Measurements from ENCODE around the gene HELLS. TPM values are rescaled to one million over a fixed set of nuclear protein-coding genes. Genes with fewer than 3 reads are reported as not detected.
"Not testable (repeated sequence)": the region's sequence is repeated elsewhere in the genome, so short reads cannot be mapped to it uniquely, and the experiment has no call there.

The HELLS gene
- 100 to 1,000 TPM in 1 of 2 experiments, 10 to 100 TPM in 1; 99.7 to 121 TPM for total RNA-seq

DNA sequence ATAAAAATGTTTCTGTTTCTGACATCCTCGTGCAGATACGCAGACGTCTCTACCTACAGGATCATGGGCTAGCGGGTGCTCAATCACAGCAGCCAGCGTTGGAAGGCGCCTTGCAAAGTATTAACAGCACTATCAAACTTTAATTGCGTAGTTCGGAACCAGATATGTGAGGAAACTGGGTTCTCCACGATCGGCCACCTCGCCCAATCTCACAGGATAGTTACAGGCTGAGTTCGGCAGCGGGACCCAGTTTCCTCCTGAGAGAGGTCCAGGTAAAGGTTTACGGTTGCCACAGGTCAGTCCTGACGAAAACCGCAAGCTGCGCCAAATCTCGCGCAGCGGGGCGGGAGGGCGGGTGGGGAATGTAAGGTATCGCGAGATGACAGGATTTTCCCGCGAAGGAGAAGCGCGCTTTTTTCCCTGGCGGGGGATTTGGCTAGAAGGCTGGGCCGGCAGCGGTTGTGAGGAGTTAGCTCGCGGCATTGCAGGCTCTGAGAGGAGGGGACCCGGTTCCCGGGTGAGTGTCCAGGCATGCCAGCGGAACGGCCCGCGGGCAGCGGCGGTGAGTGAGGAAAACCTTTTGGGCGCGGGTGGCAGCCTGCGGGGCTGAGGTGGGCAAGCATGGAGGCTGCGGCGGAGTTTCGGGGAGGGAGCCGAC lies at the start of gene HELLS:
TSS of gene HELLS (plus strand) at position 398 of the 658 bp plus-strand sequence. CDS start at position 532, 134 bp downstream.
- H3K9me3 Mint-ChIP-seq, result no peaks in the 10 kb centered on the region
- peak; percentile 84 for DNase-seq
- H3K27ac Mint-ChIP-seq, result peak within 1 kb of the TSS; percentile 97
- peaks cover 35% of the 10 kb centered on the region for H3K4me1 Mint-ChIP-seq
- H3K4me3 Mint-ChIP-seq, result peak within 1 kb of the TSS; percentile 96
- H3K36me3 Mint-ChIP-seq (ENCODE audit: low read depth), result peaks cover 17% of the 10 kb centered on the region
- peaks cover 2% of the 10 kb centered on the region for H3K27me3 Mint-ChIP-seq
- POLR2A ChIA-PET, result no interaction called here
- CTCF ChIA-PET, result interaction anchor here (1.1 kb wide), 1 partner anchor 19 kb away, joined by 3 read pairs; no protein-coding TSS in a partner anchor

DNA sequence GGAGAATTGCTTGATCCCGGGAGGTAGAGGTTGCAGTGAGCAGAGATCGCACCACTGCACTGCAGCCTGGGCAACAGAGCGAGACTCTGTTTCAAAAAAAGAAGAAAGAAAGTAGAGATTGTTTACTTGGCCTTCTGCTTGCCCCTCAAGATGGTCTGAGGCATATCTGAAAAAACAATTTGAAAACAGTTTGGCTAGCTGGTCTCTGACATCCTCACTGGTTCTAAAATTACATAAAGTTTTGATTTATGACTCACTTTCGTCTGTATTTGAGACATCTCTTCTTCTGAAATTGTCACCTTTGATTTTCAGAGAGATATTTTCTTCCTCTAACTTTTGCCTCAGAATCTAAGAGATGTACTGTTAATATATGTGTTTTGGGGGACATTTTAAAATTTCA lies 49.6 kb upstream of the HELLS start:
- ChIA-PET CTCF (interaction anchor here (0.9 kb wide), 1 partner anchor 14 kb away, joined by 4 read pairs; no protein-coding TSS in a partner anchor), POLR2A (no interaction called here)
- Mint-ChIP-seq H3K9me3 (no peaks in the 10 kb centered on the region), H3K27me3 (no peaks in the 10 kb centered on the region), H3K4me1 (no peaks in the 10 kb centered on the region), H3K4me3 (no peak overlapping the region), H3K27ac (no peak overlapping the region), H3K36me3 (ENCODE audit: low read depth) (no peaks in the 10 kb centered on the region)
- DNase-seq, result no peak

DNA sequence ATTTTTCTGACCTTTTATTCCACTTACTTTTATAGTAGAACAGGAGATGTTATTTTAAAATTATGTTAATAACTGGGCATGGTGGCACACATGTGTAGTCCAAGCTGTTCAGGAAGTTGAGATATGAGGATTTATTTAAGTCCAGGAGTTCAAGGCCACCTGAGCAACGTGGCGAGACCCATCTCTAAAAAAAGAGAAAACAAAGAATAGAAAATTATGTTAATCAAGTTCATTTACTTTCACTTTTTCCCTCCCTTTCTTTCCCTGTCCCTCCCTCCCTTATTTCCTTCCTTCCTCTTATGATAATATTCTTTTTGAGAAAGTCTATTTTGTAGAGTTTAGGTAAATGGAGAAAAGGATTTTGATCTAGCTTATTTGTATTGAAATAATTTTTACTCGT lies 48.9 kb upstream of the HELLS start:
- no peak for DNase-seq
- CTCF ChIA-PET, result no interaction called here
- no peaks in the 10 kb centered on the region for H3K9me3 Mint-ChIP-seq
- no peak overlapping the region for H3K27ac Mint-ChIP-seq
- no peaks in the 10 kb centered on the region for H3K27me3 Mint-ChIP-seq
- H3K4me3 Mint-ChIP-seq, result no peak overlapping the region
- H3K36me3 Mint-ChIP-seq (ENCODE audit: low read depth), result no peaks in the 10 kb centered on the region
- POLR2A ChIA-PET, result no interaction called here
- no peaks in the 10 kb centered on the region for H3K4me1 Mint-ChIP-seq

DNA sequence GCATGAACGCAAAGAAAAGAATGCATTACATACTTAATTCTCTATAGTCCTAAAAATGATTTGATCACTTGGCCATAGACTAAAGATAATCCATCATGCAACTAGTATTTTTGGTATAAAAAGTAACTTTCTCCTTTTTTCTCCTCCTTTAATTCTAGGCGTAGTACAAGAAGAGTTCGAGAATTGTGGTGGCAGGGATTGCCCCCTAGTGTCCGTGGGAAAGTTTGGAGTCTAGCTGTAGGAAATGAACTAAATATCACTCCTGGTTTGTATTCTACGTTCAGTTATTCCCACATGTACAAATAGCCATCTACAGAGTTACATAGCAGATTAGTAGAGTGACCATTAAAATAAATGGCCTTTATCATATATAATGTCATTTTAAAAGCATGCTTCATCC lies 45.5 kb upstream of the HELLS start:
- POLR2A ChIA-PET, result no interaction called here
- Mint-ChIP-seq H3K4me1 (no peaks in the 10 kb centered on the region), H3K36me3 (ENCODE audit: low read depth) (no peaks in the 10 kb centered on the region), H3K9me3 (no peaks in the 10 kb centered on the region), H3K27ac (no peak overlapping the region), H3K27me3 (no peaks in the 10 kb centered on the region), H3K4me3 (no peak overlapping the region)
- DNase-seq, result no peak
- CTCF ChIA-PET, result no interaction called here

DNA sequence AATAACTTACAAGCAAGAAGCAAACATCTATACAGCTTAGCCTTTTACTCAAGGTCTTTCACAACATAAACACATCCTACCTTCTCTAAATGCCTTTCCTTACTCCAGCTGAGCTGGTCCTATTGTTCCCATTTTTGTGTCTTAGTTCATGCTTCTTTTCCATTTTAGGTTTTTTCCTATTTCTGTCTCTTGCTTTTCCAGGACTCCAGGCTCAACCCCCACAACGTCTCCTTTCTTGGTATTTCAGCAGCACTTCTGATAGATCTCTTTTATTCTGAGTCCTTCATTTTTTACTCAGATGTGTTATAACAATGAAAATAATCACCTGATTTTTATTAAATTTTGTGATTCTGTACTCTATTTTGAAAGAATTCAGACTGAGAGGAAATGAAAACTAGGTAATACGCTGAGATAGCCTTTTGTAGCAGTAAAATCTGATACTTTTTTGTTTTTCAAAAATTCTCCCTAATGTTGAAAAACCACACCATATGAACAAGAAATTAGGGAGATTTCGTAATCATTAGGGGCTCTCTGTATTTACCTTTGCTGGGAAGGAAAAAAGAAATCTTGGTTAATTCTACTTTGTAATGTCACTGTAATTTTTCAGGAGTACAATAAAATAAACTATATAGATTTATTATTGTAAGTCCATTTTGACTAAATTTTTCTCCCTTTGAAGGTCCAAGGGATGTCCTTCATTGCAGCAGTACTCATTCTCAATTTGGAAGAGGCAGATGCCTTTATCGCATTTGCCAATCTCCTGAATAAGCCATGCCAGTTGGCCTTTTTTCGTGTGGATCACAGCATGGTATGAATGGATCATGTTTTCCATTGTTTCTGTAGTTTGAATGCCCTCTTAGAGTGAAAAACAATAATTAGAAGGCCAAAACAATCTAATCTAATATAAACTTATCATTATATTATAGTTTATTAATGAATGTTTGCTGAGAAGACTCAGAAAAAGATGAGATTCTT lies 24.0 kb upstream of the HELLS start:
- Mint-ChIP-seq H3K4me1 (no peaks in the 10 kb centered on the region), H3K36me3 (ENCODE audit: low read depth) (no peaks in the 10 kb centered on the region), H3K9me3 (no peaks in the 10 kb centered on the region), H3K27me3 (peaks cover 4% of the 10 kb centered on the region), H3K4me3 (no peak overlapping the region), H3K27ac (no peak overlapping the region)
- DNase-seq, result no peak
- ChIA-PET CTCF (interaction anchor here (0.6 kb wide), 1 partner anchor 20 kb away, joined by 3 read pairs; no protein-coding TSS in a partner anchor), POLR2A (no interaction called here)

DNA sequence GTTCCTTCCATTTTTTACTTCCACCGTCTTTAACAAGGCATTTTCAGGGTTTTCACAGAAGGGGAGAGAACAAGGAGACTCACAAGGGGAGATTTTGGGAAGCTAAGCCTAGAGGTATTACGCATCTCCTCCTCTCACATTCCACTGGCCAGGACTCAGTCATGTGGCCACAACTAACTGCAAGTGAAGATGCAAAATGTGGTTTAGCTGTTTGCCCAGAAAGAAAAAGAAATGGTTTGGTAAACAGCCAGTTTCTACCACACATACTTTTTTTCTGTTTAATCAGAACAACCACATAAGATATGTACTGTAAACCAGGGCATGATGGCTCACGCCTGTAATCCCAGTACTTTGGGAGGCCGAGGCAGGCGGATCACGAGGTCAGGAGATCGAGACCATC lies 21.4 kb upstream of the HELLS start:
- H3K4me3 Mint-ChIP-seq, result no peak overlapping the region
- no peak overlapping the region for H3K27ac Mint-ChIP-seq
- ChIA-PET POLR2A (no interaction called here), CTCF (no interaction called here)
- no peaks in the 10 kb centered on the region for H3K9me3 Mint-ChIP-seq
- peaks cover 12% of the 10 kb centered on the region for H3K27me3 Mint-ChIP-seq
- no peak for DNase-seq
- H3K36me3 Mint-ChIP-seq (ENCODE audit: low read depth), result no peaks in the 10 kb centered on the region
- no peaks in the 10 kb centered on the region for H3K4me1 Mint-ChIP-seq

DNA sequence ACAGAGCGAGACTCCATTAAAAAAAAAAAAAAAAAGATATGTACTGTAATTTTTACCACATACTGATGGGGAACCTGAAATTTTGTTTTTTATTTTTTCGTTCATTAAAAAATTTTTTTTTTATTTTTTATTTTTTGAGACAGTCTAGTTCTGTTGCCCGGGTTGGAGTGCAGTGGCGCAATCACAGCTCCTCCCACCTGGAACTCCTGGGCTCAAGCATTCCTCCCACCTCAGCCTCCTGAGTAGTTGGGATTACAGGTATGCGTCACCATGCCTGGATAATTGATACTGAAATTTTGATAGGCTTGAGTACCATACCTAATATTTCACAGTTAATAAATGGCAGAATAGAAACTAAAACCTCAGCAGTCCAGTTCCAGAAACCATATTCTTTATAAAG lies 20.9 kb upstream of the HELLS start:
- Mint-ChIP-seq H3K4me1 (no peaks in the 10 kb centered on the region), H3K36me3 (ENCODE audit: low read depth) (no peaks in the 10 kb centered on the region), H3K27ac (no peak overlapping the region), H3K9me3 (no peaks in the 10 kb centered on the region), H3K27me3 (peaks cover 14% of the 10 kb centered on the region), H3K4me3 (no peak overlapping the region)
- CTCF ChIA-PET, result no interaction called here
- no peak for DNase-seq
- POLR2A ChIA-PET, result no interaction called here

DNA sequence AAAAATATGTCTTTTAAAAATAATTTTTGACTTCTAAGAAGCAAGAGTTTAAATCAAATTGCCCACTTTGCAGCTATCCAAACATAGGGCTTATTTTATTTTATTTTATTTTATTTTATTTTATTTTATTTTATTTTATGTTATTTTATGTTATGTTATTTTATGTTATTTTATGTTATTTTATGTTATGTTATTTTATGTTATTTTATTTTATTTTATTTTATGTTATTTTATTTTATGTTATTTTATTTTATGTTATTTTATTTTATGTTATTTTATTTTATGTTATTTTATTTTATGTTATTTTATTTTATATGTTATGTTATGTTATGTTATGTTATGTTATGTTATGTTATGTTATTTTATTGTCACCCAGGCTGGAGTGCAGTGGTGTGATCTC lies 14.0 kb upstream of the HELLS start:
- H3K27me3 Mint-ChIP-seq, result peaks cover 31% of the 10 kb centered on the region
- H3K36me3 Mint-ChIP-seq (ENCODE audit: low read depth); H3K4me1 Mint-ChIP-seq; POLR2A ChIA-PET; CTCF ChIA-PET; H3K27ac Mint-ChIP-seq; H3K4me3 Mint-ChIP-seq; H3K9me3 Mint-ChIP-seq; DNase-seq: not testable (repeated sequence)

DNA sequence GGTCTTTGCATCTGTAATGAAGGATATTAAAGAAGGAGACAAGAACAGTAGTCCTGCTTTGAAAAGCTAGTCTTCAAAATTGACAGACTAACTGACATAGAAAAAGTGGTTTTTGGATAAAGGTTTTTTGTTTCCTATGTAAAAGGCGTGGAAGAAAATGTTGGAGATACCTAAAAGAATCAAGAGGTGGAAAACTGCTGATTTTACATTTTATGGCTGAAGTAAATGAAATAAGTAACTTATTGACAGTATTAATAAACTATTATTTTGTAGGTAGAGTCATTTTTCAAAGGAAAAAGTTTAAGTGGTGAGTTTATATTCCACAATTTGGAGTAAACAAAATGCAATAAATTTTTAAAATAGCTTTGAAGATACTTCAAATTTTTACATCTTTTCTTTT lies 12.6 kb upstream of the HELLS start:
- POLR2A ChIA-PET, result no interaction called here
- Mint-ChIP-seq H3K9me3 (no peaks in the 10 kb centered on the region), H3K4me1 (no peaks in the 10 kb centered on the region)

DNA sequence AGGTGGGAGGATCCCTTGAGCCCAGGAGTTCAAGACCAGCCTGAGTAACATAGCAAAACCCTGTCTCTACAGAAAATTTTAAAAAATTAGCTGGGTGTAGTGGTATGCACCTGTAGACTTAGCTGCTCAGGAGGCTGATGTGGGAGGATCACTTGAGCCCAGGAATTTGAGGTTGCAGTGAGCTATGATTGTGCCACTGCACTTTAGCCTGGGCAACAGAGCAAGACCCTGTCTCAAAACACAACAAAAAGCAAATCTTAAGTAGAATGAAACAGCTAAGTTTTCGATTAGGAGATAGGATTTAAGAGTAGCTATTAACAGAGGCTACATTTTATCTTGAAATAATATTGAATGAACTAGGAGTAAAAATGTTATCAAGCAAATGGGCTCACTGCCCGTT lies 3.3 kb upstream of the HELLS start:
- DNase-seq; POLR2A ChIA-PET; H3K4me3 Mint-ChIP-seq; H3K9me3 Mint-ChIP-seq; H3K36me3 Mint-ChIP-seq (ENCODE audit: low read depth); CTCF ChIA-PET; H3K27ac Mint-ChIP-seq: not testable (repeated sequence)
- peaks cover 21% of the 10 kb centered on the region for H3K4me1 Mint-ChIP-seq
- peaks cover 16% of the 10 kb centered on the region for H3K27me3 Mint-ChIP-seq

More for the DNA sequence above, 12.6 kb upstream of the HELLS start:
- no peak overlapping the region for H3K27ac Mint-ChIP-seq
- no peak overlapping the region for H3K4me3 Mint-ChIP-seq
- DNase-seq, result no peak
- H3K27me3 Mint-ChIP-seq, result peaks cover 25% of the 10 kb centered on the region
- CTCF ChIA-PET, result no interaction called here
- no peaks in the 10 kb centered on the region for H3K36me3 Mint-ChIP-seq (ENCODE audit: low read depth)

DNA sequence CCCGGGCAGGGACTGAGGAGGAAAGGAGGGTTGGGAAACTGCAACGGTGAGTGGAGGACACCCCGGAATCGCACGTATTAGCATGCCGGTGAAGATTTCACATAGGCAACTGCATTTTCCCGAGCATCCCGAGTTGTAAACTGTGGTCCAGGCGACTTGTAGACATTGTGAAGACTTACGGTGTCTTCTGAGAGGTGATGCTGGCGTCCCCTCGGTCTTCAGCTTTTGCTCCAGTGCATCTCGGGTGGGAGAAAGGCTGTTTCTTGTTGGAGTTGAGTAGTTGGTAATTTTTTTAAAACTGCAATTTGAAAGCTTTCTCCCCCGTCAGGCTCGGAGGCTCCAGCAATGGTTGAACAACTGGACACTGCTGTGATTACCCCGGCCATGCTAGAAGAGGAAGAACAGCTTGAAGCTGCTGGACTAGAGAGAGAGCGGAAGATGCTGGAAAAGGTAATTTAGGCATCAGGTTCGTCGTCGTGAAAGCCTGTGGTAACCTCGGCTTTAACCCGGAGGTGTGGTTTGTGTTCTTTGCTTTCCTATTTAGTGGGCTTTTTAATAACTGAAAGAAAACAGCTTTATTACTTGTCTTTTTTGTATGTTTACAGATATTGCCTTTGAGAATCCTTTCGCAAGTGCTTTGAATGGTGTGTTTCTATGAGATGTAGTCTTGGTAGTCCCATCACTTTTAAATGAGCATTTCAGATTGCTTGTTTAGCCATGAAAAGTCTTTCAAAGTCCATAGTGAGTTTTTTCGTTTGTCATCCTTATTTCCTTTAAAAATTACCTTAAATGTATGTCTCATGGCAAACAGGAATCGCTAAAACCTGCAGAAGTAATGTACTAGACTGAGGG lies 687 bp downstream of the HELLS start:
- H3K4me1 Mint-ChIP-seq, result peaks cover 37% of the 10 kb centered on the region
- ChIA-PET CTCF (interaction anchor here (0.6 to 1.1 kb wide), 2 partner anchors 18 to 191 kb away, joined by 3 read pairs; no protein-coding TSS in a partner anchor), POLR2A (no interaction called here)
- H3K27me3 Mint-ChIP-seq, result peaks cover 2% of the 10 kb centered on the region
- H3K27ac Mint-ChIP-seq, result peak overlapping the region; percentile 97
- H3K36me3 Mint-ChIP-seq (ENCODE audit: low read depth), result peaks cover 19% of the 10 kb centered on the region
- H3K9me3 Mint-ChIP-seq, result no peaks in the 10 kb centered on the region
- DNase-seq, result peak; percentile 12
- H3K4me3 Mint-ChIP-seq, result peak overlapping the region; percentile 96

DNA sequence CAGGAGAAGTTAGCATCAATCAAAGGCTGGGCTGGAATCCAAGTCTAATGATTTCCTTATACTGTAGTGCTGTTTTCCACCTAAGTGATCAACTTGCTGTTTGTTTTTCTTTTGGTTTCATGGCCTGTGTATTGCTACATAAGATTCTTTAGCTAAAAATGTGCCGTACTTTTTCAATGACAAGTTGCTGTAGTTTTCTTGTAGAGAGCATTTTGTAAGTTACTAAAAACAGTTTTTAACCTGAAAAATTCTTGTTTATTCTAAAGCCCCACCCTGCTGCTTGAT lies 1.3 kb downstream of the HELLS start:
- H3K4me1 Mint-ChIP-seq, result peaks cover 35% of the 10 kb centered on the region

DNA sequence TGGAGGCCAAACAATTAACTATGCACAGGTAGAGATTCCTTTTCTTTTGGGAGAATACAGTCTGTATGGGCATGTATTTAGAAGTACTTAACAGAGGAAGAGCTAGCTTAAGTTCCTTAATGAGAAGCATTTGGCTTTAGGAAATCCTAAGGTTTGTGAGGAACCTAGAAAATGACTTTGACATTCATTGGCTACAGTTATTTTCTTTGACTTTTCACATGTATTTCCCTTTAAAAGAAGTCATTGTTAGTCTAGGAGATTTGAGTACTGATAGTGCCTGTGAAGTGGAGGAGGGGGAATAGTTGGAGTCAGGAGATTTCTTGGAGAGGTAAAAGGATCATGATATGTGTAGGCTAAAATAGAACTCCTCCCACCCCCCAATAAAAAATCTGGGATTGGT lies 3.6 kb downstream of the HELLS start:
- Mint-ChIP-seq H3K4me1 (peaks cover 34% of the 10 kb centered on the region), H3K4me3 (no peak overlapping the region), H3K36me3 (ENCODE audit: low read depth) (peaks cover 23% of the 10 kb centered on the region), H3K27me3 (no peaks in the 10 kb centered on the region), H3K27ac (no peak overlapping the region), H3K9me3 (no peaks in the 10 kb centered on the region)
- ChIA-PET CTCF (interaction anchor here (0.5 to 1.0 kb wide), 3 partner anchors 15 to 288 kb away, joined by 3 to 5 read pairs (median 3); no protein-coding TSS in a partner anchor), POLR2A (no interaction called here)
- no peak for DNase-seq

More for the DNA sequence above, 1.3 kb downstream of the HELLS start:
- H3K36me3 Mint-ChIP-seq (ENCODE audit: low read depth), result peaks cover 19% of the 10 kb centered on the region
- ChIA-PET POLR2A (no interaction called here), CTCF (no interaction called here)
- no peaks in the 10 kb centered on the region for H3K27me3 Mint-ChIP-seq
- no peak for DNase-seq
- peak overlapping the region; percentile 97 for H3K27ac Mint-ChIP-seq
- H3K9me3 Mint-ChIP-seq, result no peaks in the 10 kb centered on the region
- H3K4me3 Mint-ChIP-seq, result peak overlapping the region; percentile 96
